ENCODE measurements around the gene GOLGB1. TPM values are rescaled to one million over a fixed set of nuclear protein-coding genes. Genes with fewer than 3 reads are reported as not detected.
A peak's percentile ranks its signal among the peaks of the same experiment; 100 is the strongest.
"Not testable (repeated sequence)": the region's sequence is repeated elsewhere in the genome, so short reads cannot be mapped to it uniquely, and the experiment has no call there.

GOLGB1 gene
- total and polyA plus RNA-seq, 3 donors from 2014 or later = 11.5 to 72.5 (median 72.3) TPM

- Histone ChIP-seq H3K4me3 (no peak overlapping the region), H3K4me1 (peaks cover 20% of the 10 kb centered on the region), H3K9me3 (no peaks in the 10 kb centered on the region), H3K36me3 (ENCODE audit: low read depth, missing control alignments) (no peaks in the 10 kb centered on the region), H3K27ac (no peak overlapping the region), H3K27me3 (no peaks in the 10 kb centered on the region)
- DNase-seq = no peak
- intact Hi-C loops (cut with DNase I; ENCODE audit: low total_unique reads) = no loop called here
- WGBS, 2 donors = 50 to 60% methylated on average over 1 of the region's 1 CpG
- TF ChIP-seq POLR2A (IDR thresholded peaks at IDR 0.05) = no peak
- TF ChIP-seq, protein P1, sequence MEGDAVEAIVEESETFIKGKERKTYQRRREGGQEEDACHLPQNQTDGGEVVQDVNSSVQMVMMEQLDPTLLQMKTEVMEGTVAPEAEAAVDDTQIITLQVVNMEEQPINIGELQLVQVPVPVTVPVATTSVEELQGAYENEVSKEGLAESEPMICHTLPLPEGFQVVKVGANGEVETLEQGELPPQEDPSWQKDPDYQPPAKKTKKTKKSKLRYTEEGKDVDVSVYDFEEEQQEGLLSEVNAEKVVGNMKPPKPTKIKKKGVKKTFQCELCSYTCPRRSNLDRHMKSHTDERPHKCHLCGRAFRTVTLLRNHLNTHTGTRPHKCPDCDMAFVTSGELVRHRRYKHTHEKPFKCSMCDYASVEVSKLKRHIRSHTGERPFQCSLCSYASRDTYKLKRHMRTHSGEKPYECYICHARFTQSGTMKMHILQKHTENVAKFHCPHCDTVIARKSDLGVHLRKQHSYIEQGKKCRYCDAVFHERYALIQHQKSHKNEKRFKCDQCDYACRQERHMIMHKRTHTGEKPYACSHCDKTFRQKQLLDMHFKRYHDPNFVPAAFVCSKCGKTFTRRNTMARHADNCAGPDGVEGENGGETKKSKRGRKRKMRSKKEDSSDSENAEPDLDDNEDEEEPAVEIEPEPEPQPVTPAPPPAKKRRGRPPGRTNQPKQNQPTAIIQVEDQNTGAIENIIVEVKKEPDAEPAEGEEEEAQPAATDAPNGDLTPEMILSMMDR (IDR thresholded peaks at IDR 0.05) = no peak
Observed at GRCh38 chr3:121752772-121753171, 3.2 kb upstream of the GOLGB1 start.

DNA sequence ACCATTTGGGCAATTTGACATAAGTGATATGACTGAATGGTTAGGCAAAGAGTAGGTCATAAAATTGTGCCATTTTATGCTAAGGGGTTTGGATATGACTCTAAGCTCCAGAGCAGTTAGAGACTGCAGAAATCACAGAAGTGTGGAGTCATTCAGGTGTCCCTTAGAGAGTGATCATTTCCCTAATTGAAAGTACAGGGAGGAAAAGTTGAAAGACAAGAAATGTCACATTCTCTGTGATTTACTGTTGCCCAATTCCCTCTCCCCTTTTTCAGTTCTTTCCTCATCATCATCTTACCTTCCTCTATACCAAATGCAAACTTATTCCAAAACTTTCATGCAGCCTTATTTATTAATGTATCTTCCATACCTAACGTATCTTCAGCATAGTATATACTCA is 2.7 kb upstream of the GOLGB1 start:
- DNase-seq = no peak
- H3K4me3 ChIP-seq = no peak overlapping the region
- intact Hi-C loops (cut with DNase I; ENCODE audit: low total_unique reads) = no loop called here
- TF ChIP-seq, protein P1 (IDR thresholded peaks at IDR 0.05) = no peak
- TF ChIP-seq POLR2A (IDR thresholded peaks at IDR 0.05) = no peak
- 83 to 89% methylated on average over 1 of the region's 1 CpG for WGBS, 2 donors
- peaks cover 20% of the 10 kb centered on the region for H3K4me1 ChIP-seq
- no peaks in the 10 kb centered on the region for H3K9me3 ChIP-seq
- no peak overlapping the region for H3K27ac ChIP-seq
- no peaks in the 10 kb centered on the region for H3K27me3 ChIP-seq
- no peaks in the 10 kb centered on the region for H3K36me3 ChIP-seq (ENCODE audit: low read depth, missing control alignments)

GRCh38 chr3:121750087-121750415 is 510 bp upstream of the GOLGB1 start:
- Histone ChIP-seq H3K27ac (peak overlapping the region; percentile 31 to 94), H3K27me3 (no peaks in the 10 kb centered on the region), H3K4me1 (peaks cover 17% of the 10 kb centered on the region), H3K9me3 (no peaks in the 10 kb centered on the region), H3K36me3 (ENCODE audit: low read depth, missing control alignments) (no peaks in the 10 kb centered on the region), H3K4me3 (peak overlapping the region; percentile 95 to 100)
- TF ChIP-seq POLR2A (IDR thresholded peaks at IDR 0.05) = no peak
- TF ChIP-seq, protein P1 (IDR thresholded peaks at IDR 0.05) = no peak
- intact Hi-C loops (cut with DNase I; ENCODE audit: low total_unique reads) = no loop called here
- no peak for DNase-seq
- 1% methylated on average over 9 of the region's 9 CpGs for WGBS, 2 donors

- peak; percentile 83 for DNase-seq
- Histone ChIP-seq H3K27me3 (no peaks in the 10 kb centered on the region), H3K27ac (peak overlapping the region; percentile 94 to 97), H3K4me3 (peak overlapping the region; percentile 95 to 100), H3K36me3 (ENCODE audit: low read depth, missing control alignments) (no peaks in the 10 kb centered on the region), H3K9me3 (no peaks in the 10 kb centered on the region), H3K4me1 (peaks cover 20% of the 10 kb centered on the region)
- TF ChIP-seq, protein P1 (IDR thresholded peaks at IDR 0.05) = no peak
- TF ChIP-seq POLR2A (IDR thresholded peaks at IDR 0.05) = no peak
- intact Hi-C loops (cut with DNase I; ENCODE audit: low total_unique reads) = no loop called here
- WGBS, 2 donors = 0% methylated on average over 11 to 17 of the region's 17 CpGs
Observed at GRCh38 chr3:121748680-121749275, 763 bp downstream of the GOLGB1 start.

- no peaks in the 10 kb centered on the region for H3K27me3 ChIP-seq
- TF ChIP-seq POLR2A (IDR thresholded peaks at IDR 0.05) = no peak
- TF ChIP-seq, protein P1 (IDR thresholded peaks at IDR 0.05) = no peak
- no peaks in the 10 kb centered on the region for H3K36me3 ChIP-seq (ENCODE audit: low read depth, missing control alignments)
- intact Hi-C loops (cut with DNase I; ENCODE audit: low total_unique reads) = no loop called here
- peak overlapping the region in 1 of 2 donors; percentile 94 for H3K27ac ChIP-seq
- no peak for DNase-seq
- H3K4me3 ChIP-seq = peak overlapping the region; percentile 95 to 100
- no peaks in the 10 kb centered on the region for H3K9me3 ChIP-seq
- WGBS, 2 donors = 10 to 14% methylated on average over 3 of the region's 3 CpGs
- H3K4me1 ChIP-seq = peaks cover 20% of the 10 kb centered on the region
Observed at GRCh38 chr3:121747976-121748375, 1.6 kb downstream of the GOLGB1 start.

GRCh38 chr3:121743106-121743505 is 6.4 kb downstream of the GOLGB1 start:
- DNase-seq = not testable (repeated sequence)

More at GRCh38 chr3:121743106-121743505, 6.4 kb downstream of the GOLGB1 start:
- H3K27me3 ChIP-seq; H3K4me3 ChIP-seq; H3K9me3 ChIP-seq; H3K27ac ChIP-seq; intact Hi-C loops (cut with DNase I; ENCODE audit: low total_unique reads); H3K36me3 ChIP-seq (ENCODE audit: low read depth, missing control alignments): not testable (repeated sequence)
- WGBS, 2 donors = 88 to 94% methylated on average over 2 of the region's 2 CpGs
- H3K4me1 ChIP-seq = peaks cover 14% of the 10 kb centered on the region

Data from testis (tissue), 3 donors.